Keratinocyte (primary cell): ENCODE data around the gene PTCH2. TPM values are rescaled to one million over a fixed set of nuclear protein-coding genes. Genes with fewer than 3 reads are reported as not detected.

Experiments
- DNase-seq: peaks from one replicate; pipeline ENCODE4 v3.0.0-alpha.2; 2011; ENCODE audit warnings: low read depth, missing footprints, low spot score
- FAIRE-seq: peaks from 2 replicates; lab custom pipeline; 2011; peaks lifted over from hg19 to GRCh38; lab: Jason Lieb, UNC
- H2AFZ ChIP-seq: 2 replicates; pipeline ENCODE4 v1.6.0; 2012; ENCODE audit warnings: low read length, control low read depth, inconsistent platforms; ENCODE audit not compliant: control insufficient read depth
- H3K27ac ChIP-seq: 2 replicates; pipeline ENCODE4 v1.5.1; 2011; ENCODE audit warnings: low read length; ENCODE audit not compliant: control insufficient read depth, insufficient read depth
- H3K27me3 ChIP-seq: 3 replicates; pipeline ENCODE4 v1.6.0; 2011; ENCODE audit warnings: low read length; ENCODE audit not compliant: control insufficient read depth, insufficient read depth; ENCODE audit errors: extremely low read depth
- H3K36me3 ChIP-seq, 2 experiments: 2 replicates in 1 of 2; 3 replicates in 1 of 2; pipeline ENCODE4 v1.5.1; 2011; ENCODE audit warnings: low read length in 2 of 2, mild to moderate bottlenecking in 1 of 2; ENCODE audit not compliant: control insufficient read depth in 2 of 2, insufficient read depth in 2 of 2; ENCODE audit errors: extremely low read depth in 1 of 2
- H3K4me1 ChIP-seq: 3 replicates; pipeline ENCODE4 v1.5.1; 2011; ENCODE audit warnings: low read length; ENCODE audit not compliant: control insufficient read depth, insufficient read depth; ENCODE audit errors: extremely low read depth
- H3K4me2 ChIP-seq: 3 replicates; pipeline ENCODE4 v1.6.0; 2011; ENCODE audit warnings: low read depth, low read length; ENCODE audit not compliant: control insufficient read depth, insufficient read depth; ENCODE audit errors: extremely low read depth
- H3K4me3 ChIP-seq, 3 experiments: fragments of 200-600 bp in 1 of 3; sonication (generic) in 1 of 3; 2 replicates in 2 of 3; 3 replicates in 1 of 3; pipeline ENCODE4 v1.5.1; 2011 to 2016; ENCODE audit warnings: low read length in 3 of 3, mild to moderate bottlenecking in 3 of 3, control low read depth in 2 of 3, inconsistent platforms in 1 of 3, low read depth in 1 of 3, mixed read lengths in 1 of 3, mixed run types in 1 of 3, moderate library complexity in 1 of 3; ENCODE audit not compliant: control insufficient read depth in 2 of 3, insufficient read depth in 2 of 3; ENCODE audit errors: extremely low read depth in 1 of 3
- H3K79me2 ChIP-seq: 2 replicates; pipeline ENCODE4 v1.6.0; 2012; ENCODE audit warnings: low read length; ENCODE audit not compliant: control insufficient read depth, insufficient read depth
- H3K9ac ChIP-seq: 3 replicates; pipeline ENCODE4 v1.6.0; 2011; ENCODE audit warnings: low read length; ENCODE audit not compliant: control insufficient read depth, insufficient read depth; ENCODE audit errors: extremely low read depth
- H3K9me1 ChIP-seq: 3 replicates; pipeline ENCODE4 v1.6.0; 2011; ENCODE audit warnings: low read length; ENCODE audit not compliant: control insufficient read depth, insufficient read depth; ENCODE audit errors: extremely low read depth
- H3K9me3 ChIP-seq: 2 replicates; pipeline ENCODE4 v1.5.1; 2012; ENCODE audit warnings: low read depth, low read length; ENCODE audit not compliant: control insufficient read depth
- H4K20me1 ChIP-seq: 3 replicates; pipeline ENCODE4 v1.6.0; 2011; ENCODE audit warnings: low read length; ENCODE audit not compliant: control insufficient read depth, insufficient read depth; ENCODE audit errors: extremely low read depth
- CTCF ChIP-seq, 3 experiments: IDR thresholded peaks in 1 of 3; conservative IDR thresholded peaks in 1 of 3; optimal IDR thresholded peaks in 1 of 3; 2 replicates in 2 of 3; 3 replicates in 1 of 3; pipeline versions ENCODE3 to v1.5.1; 2011; ENCODE audit warnings: low read length in 3 of 3, mild to moderate bottlenecking in 3 of 3, moderate library complexity in 2 of 3, control low read depth in 1 of 3, inconsistent platforms in 1 of 3; ENCODE audit not compliant: insufficient read depth in 2 of 3; ENCODE audit errors: extremely low read depth in 1 of 3
- EZH2 ChIP-seq: IDR thresholded peaks from one replicate; pipeline ENCODE4 v1.6.1; 2012; ENCODE audit warnings: inconsistent platforms, mild to moderate bottlenecking, low read length, moderate library complexity
- dilution Hi-C: fragments of 300-500 bp; cut with MboI; formaldehyde crosslinking; loops from one replicate; pipeline ENCODE4 v1.7.0; 2020; ENCODE audit warnings: low sequenced_read_pairs; ENCODE audit not compliant: extremely low pct_ligation_motif_present
- polyA plus RNA-seq, 5 experiments: library from polyadenylated mRNA; depleted of rRNA in 3 of 5; stranded (reverse) in 3 of 5; stranded (forward) in 1 of 5; unstranded in 1 of 5; fragments of >200 nt; gene quantifications; 1 replicate in 1 of 5; 2 replicates in 3 of 5; 3 replicates in 1 of 5; pipeline versions ENCODE4 v1.2.1 to v1.2.3, GENCODE V29; 2011 to 2012; ENCODE audit warnings: missing spikeins in 2 of 5, low read depth in 1 of 5, low replicate concordance in 1 of 5

PTCH2 gene
- polyA plus RNA-seq, 1 donor (not counting 4 experiments of a cell fraction or from before 2014, with no cell fraction given) = 0.01 TPM

DNA sequence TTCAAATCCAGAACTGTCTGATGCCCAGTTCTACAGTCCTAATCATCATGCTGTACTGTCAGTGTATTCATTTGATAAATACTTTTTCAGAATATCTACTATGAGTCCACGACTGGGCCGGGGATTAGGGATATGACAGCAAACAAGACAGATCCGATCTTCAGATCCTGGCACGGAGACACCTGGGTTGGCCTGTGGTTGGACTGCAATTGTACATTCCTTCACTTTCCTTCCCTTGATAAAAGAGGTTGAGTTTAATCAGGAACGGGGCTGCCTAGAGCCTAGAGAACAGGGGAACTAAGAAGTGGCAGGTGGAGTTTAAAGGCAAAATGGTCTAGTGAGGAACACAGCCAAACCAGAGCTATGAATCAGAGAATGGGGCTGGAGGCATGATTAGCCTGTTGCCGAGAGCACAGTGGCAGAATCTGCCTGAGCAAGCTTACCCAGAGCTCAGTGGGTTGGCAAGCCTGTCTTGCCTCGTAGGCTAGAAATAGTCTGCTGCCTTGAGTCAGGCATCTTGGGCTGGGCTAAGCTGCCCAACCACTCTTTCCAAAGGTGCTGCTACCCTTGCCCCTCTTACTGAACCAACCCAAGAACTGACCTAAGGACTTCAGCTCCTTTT is 38.1 kb upstream of the PTCH2 start:
- Histone ChIP-seq H3K27me3 (no peaks in the 10 kb centered on the region), H3K9ac (peak overlapping the region; percentile 28), H3K4me3 (peak overlapping the region in 1 of 3 experiments; percentile 9), H3K36me3 (peaks cover 0 to 8% of the 10 kb centered on the region in 2 experiments), H3K79me2 (no peaks in the 10 kb centered on the region), H3K4me2 (peak overlapping the region; percentile 65), H3K9me1 (no peaks in the 10 kb centered on the region), H2AFZ (no peak overlapping the region), H4K20me1 (no peaks in the 10 kb centered on the region), H3K4me1 (peaks cover 12% of the 10 kb centered on the region), H3K27ac (peak overlapping the region; percentile 51), H3K9me3 (no peaks in the 10 kb centered on the region)
- TF ChIP-seq EZH2 = no peak
- TF ChIP-seq CTCF (optimal IDR thresholded peaks at IDR 0.05 in 1 of 3, IDR thresholded peaks at IDR 0.05 in 1 of 3, conservative IDR thresholded peaks at IDR 0.05 in 1 of 3; ENCODE audit: extremely low read depth in 1 of 3, insufficient read depth in 2 of 3, low read length in 3 of 3) = no peak
- dilution Hi-C loops = no loop called here
- FAIRE-seq (peak; percentile 100), DNase-seq (peak; percentile 57)

GRCh38 chr1:44874155-44874554 is 31.1 kb upstream of the PTCH2 start:
- Histone ChIP-seq H3K4me2 (no peak overlapping the region), H3K79me2 (no peaks in the 10 kb centered on the region), H3K4me3 (no peak overlapping the region), H2AFZ (no peak overlapping the region), H3K9me3 (no peaks in the 10 kb centered on the region), H3K36me3 (peaks cover 0 to 3% of the 10 kb centered on the region in 2 experiments), H3K27ac (no peak overlapping the region), H3K9me1 (no peaks in the 10 kb centered on the region), H3K27me3 (no peaks in the 10 kb centered on the region), H4K20me1 (no peaks in the 10 kb centered on the region), H3K4me1 (no peaks in the 10 kb centered on the region), H3K9ac (no peak overlapping the region)
- FAIRE-seq = no peak
- dilution Hi-C loops = no loop called here
- no peak for TF ChIP-seq EZH2
- TF ChIP-seq CTCF (optimal IDR thresholded peaks at IDR 0.05 in 1 of 3, IDR thresholded peaks at IDR 0.05 in 1 of 3, conservative IDR thresholded peaks at IDR 0.05 in 1 of 3; ENCODE audit: extremely low read depth in 1 of 3, insufficient read depth in 2 of 3, low read length in 3 of 3) = no peak
- DNase-seq = no peak
